K562 treated with DMSO at 1 percent for 12 hours (cell line): ENCODE measurements around the gene METTL5. TPM values are rescaled to one million over a fixed set of nuclear protein-coding genes. Genes with fewer than 3 reads are reported as not detected.

Experiments
- total RNA-seq: library from RNA; unstranded; fragments of 300-600 nt; gene quantifications from 2 replicates; pipeline ENCODE4 v1.2.3, GENCODE V29; 2022; ENCODE audit not compliant: insufficient read depth

METTL5 gene
- 97.5 and 126 TPM in 2 replicates for total RNA-seq

GRCh38 chr2:169824373-169825333 is at the start of gene METTL5:
Gene METTL5 (minus strand): TSS chr2:169824905. CDS start chr2:169824597, 308 bp downstream.

GRCh38 chr2:169827272-169828140 is 2.8 kb upstream of the METTL5 start, which contains the start of gene UBR3:
Gene UBR3 (plus strand): TSS chr2:169827454. CDS start chr2:169827508, 54 bp downstream.

GRCh38 chr2:169798718-169799592 is 25.8 kb downstream of the METTL5 start, which contains the start of gene SSB:
Gene SSB (plus strand): TSS chr2:169798871. CDS start chr2:169800961, 2,090 bp downstream.

Other genes starting within 250 kb of the METTL5 start
- gene PPIG, start 240.6 kb downstream of the METTL5 start, total RNA-seq, result 47.3 and 53.7 TPM in 2 replicates
- 2.4 and 3.0 TPM in 2 replicates for gene CFAP210, start 130.5 kb downstream of the METTL5 start, total RNA-seq
- 5.2 and 14.9 TPM in 2 replicates for gene PHOSPHO2, start 130.4 kb downstream of the METTL5 start, total RNA-seq
- 7.6 and 18.4 TPM in 2 replicates for gene KLHL23, start 91.1 kb downstream of the METTL5 start, total RNA-seq
- gene SSB, start 26.0 kb downstream of the METTL5 start, total RNA-seq, result 116 and 240 TPM in 2 replicates
- 10.9 and 31.6 TPM in 2 replicates for gene UBR3, start 2.5 kb upstream of the METTL5 start, total RNA-seq